Activated naive CD4-positive, alpha-beta T cell treated with anti-CD3 and anti-CD28 coated beads, Interleukin-2, amount 50 U/mL, for 24 hours (primary cell): ENCODE results near the gene SLC13A3.

Experiments
- H3K27ac Mint-ChIP-seq: one replicate; pipeline ENCODE4 v1.8.0; 2021; ENCODE audit warnings: mild to moderate bottlenecking, mixed read lengths
- H3K27me3 Mint-ChIP-seq: one replicate; pipeline ENCODE4 v1.8.0; 2021; ENCODE audit warnings: mixed read lengths
- H3K36me3 Mint-ChIP-seq: one replicate; pipeline ENCODE4 v1.8.0; 2021; ENCODE audit warnings: mixed read lengths
- H3K4me1 Mint-ChIP-seq: one replicate; pipeline ENCODE4 v1.8.0; 2021; ENCODE audit warnings: mixed read lengths
- H3K4me3 Mint-ChIP-seq: one replicate; pipeline ENCODE4 v1.8.0; 2021; ENCODE audit warnings: mild to moderate bottlenecking, mixed read lengths
- H3K9me3 Mint-ChIP-seq: one replicate; pipeline ENCODE4 v1.8.0; 2021; ENCODE audit warnings: mixed read lengths

Gene SLC13A3

DNA sequence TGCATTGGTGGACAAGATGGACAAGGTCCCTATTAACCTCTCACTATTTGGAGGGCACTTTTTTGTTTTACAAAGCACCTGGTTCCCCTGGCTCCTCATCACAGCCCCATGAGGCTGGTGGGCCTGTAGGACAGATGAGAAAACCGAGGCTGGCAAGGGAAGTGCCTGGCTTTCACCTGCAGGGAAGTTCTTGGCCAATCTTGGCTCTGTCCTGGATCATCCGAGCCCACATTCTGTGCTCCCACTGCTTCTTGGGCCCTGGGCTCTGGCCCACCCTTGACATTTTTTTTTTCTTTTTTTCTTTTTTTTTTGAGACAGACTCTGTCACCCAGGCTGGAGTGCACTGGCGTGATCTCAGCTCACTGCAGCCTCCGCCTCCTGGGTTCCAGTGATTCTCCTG, 14.7 kb downstream of the SLC13A3 start:
- Mint-ChIP-seq H3K27ac (no peak overlapping the region), H3K9me3 (no peaks in the 10 kb centered on the region), H3K36me3 (no peaks in the 10 kb centered on the region), H3K4me3 (no peak overlapping the region), H3K27me3 (peaks cover 10% of the 10 kb centered on the region), H3K4me1 (no peaks in the 10 kb centered on the region)

DNA sequence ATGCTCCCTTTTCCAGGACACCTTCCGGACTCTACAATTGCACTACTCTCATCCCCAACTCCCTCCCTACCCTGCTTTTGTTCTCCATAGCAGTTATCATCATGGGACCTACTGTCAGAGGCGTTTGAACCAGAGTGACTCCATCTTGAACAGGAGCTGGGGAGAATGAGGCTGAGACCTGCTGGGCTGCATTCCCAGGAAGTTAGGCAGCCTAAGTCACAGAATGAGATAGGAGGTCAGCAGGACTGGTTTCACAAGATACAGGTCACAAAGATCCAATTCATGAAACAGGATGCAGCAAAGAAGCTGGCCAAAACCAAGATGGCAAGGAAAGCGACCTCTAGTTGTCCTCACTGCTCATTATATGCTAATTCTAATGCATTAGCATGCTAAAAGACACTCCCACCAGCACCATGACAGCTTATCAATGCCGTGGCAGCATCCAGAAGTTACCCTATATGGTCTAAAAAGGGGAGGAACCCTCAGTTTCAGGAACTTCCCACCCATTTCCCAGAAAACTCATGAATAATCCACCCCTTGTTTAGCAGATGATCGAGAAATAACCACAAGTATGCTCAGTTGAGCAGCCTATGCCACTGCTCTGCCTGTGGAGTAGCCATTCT, 15.6 kb downstream of the SLC13A3 start:
- H3K9me3 Mint-ChIP-seq = no peaks in the 10 kb centered on the region
- H3K4me1 Mint-ChIP-seq = no peaks in the 10 kb centered on the region
- H3K27ac Mint-ChIP-seq = no peak overlapping the region
- no peaks in the 10 kb centered on the region for H3K36me3 Mint-ChIP-seq
- H3K27me3 Mint-ChIP-seq = peaks cover 10% of the 10 kb centered on the region
- no peak overlapping the region for H3K4me3 Mint-ChIP-seq

DNA sequence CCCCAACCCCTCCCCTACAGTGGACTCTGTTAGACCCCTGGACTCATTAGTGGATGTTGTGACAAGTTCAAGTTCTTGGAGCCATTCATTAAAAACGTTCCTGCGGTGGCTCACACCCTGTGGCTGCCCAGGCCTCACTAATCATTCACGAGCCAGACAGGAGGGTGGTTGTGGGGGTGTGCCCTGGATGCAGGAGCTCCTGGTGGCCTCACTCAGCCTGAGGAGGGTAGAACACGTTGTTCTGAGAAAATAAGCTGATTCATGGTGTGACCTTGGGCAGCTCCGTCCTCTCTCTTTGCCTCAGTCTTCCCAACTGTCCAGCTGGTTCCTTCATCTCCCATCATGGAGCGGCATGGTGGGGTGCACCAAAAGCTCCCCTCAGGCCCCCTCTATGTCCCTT, 16.7 kb downstream of the SLC13A3 start:
- Mint-ChIP-seq H3K27me3 (peaks cover 13% of the 10 kb centered on the region), H3K4me1 (no peaks in the 10 kb centered on the region), H3K27ac (no peak overlapping the region), H3K36me3 (peaks cover 1% of the 10 kb centered on the region), H3K9me3 (peaks cover 4% of the 10 kb centered on the region), H3K4me3 (no peak overlapping the region)

DNA sequence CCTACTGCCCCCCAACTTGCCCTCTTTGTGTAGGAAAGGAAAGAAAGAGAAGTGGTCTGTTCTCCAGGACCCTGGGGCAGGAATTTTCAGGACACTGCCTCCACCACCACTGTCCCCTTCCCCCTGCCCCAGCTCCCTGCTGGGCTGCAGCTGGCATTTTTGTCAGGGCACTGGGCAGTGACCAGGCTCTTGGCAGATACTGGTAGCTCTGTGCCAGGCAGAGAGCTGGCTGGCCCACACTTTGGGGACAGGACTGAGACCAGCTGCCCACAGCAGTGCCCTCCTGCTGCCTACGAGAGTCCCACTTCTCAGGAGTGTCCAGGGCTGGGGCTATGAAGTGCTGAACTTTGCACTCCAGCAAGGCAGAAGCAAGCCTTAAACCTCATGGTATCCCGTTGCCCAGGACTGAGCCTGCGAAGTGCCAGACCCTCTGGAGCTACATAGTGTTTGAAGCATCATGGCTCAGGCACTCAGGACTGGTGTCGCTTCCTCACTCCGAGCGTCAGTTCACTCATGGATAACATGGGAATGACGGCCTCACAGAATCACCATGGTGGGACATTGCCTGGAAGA, 19.3 kb downstream of the SLC13A3 start:
- H3K4me1 Mint-ChIP-seq = no peaks in the 10 kb centered on the region
- peaks cover 7% of the 10 kb centered on the region for H3K9me3 Mint-ChIP-seq
- H3K27ac Mint-ChIP-seq = no peak overlapping the region
- no peak overlapping the region for H3K4me3 Mint-ChIP-seq
- H3K27me3 Mint-ChIP-seq = peaks cover 13% of the 10 kb centered on the region
- peaks cover 1% of the 10 kb centered on the region for H3K36me3 Mint-ChIP-seq

DNA sequence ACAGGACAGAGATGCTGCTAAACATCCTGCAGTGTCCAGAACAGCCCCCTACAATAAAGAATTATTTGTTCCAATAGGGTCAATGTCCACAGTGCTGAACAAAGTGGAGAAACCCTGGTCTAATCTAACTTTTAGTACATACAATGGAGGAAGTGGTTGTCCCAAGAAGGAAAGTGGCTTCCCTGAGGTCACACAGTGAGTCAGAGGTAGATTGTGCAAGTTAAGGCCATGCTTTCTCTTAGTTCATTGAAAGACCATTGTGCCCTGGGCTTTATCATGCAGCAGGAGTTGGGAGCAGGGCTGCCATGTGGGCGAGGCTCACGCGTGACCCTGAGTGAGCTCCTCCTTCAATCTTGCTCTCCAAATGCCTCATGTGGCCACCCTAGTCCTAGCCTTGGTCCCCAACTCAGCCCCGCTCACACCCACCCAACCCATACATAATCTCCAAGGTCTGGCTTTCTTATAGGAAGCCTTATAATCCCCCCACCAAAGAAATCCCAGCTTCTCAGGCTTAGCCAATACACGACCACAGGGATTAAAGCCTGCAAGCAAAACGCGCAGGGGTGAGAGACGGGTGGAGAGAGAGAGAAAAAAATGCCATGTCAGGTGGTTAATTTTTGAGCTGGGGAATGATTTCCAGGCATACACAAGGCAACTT, 19.9 kb downstream of the SLC13A3 start:
- H3K4me3 Mint-ChIP-seq = no peak overlapping the region
- H3K36me3 Mint-ChIP-seq = peaks cover 1% of the 10 kb centered on the region
- H3K27me3 Mint-ChIP-seq = peaks cover 16% of the 10 kb centered on the region

DNA sequence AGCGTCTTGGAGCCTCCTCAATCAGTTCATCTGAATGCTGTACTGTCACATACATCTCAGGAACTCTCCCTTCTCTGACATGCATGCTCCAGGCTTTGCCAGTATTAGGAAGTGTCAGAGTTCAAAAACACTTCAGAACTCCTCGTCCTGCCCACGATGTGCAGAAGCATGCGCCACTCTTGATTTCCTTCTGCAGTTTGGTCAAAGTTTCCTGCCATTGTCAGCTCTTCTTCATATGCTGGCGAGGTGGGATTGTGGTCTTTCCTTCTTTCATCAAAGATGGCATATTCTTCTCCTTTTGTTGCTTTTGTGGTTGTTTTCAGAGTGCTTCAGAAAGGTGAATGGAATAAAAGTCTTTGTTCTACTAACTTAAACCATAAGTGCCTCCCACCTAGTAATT, 21.0 kb downstream of the SLC13A3 start:
- peaks cover 1% of the 10 kb centered on the region for H3K36me3 Mint-ChIP-seq
- no peak overlapping the region for H3K4me3 Mint-ChIP-seq
- peaks cover 12% of the 10 kb centered on the region for H3K27me3 Mint-ChIP-seq
- H3K4me1 Mint-ChIP-seq = no peaks in the 10 kb centered on the region
- peaks cover 7% of the 10 kb centered on the region for H3K9me3 Mint-ChIP-seq
- no peak overlapping the region for H3K27ac Mint-ChIP-seq

More for the DNA sequence above, 19.9 kb downstream of the SLC13A3 start:
- no peak overlapping the region for H3K27ac Mint-ChIP-seq
- H3K9me3 Mint-ChIP-seq = peaks cover 7% of the 10 kb centered on the region
- no peaks in the 10 kb centered on the region for H3K4me1 Mint-ChIP-seq

DNA sequence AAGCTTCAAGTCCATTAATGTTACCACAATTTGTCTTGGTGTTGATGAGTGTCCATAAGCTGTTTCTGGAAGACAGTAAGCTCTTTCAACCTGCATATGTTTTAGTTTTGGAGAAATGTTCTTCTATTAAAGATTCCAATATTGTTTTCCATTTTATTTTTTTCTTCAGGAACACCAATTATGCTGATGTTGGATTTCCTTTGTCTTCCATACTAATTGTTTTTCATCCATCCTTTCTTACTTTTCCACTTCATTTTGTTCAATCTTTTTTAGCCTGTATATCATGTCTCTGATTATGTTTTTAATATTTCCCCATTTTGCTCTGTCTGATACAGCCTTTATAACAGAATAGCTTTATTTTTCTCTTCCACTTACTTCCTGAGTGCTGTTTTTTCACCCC, 21.9 kb downstream of the SLC13A3 start:
- Mint-ChIP-seq H3K36me3 (peaks cover 1% of the 10 kb centered on the region), H3K4me1 (no peaks in the 10 kb centered on the region), H3K4me3 (no peak overlapping the region), H3K9me3 (peaks cover 8% of the 10 kb centered on the region), H3K27ac (no peak overlapping the region), H3K27me3 (peaks cover 12% of the 10 kb centered on the region)

DNA sequence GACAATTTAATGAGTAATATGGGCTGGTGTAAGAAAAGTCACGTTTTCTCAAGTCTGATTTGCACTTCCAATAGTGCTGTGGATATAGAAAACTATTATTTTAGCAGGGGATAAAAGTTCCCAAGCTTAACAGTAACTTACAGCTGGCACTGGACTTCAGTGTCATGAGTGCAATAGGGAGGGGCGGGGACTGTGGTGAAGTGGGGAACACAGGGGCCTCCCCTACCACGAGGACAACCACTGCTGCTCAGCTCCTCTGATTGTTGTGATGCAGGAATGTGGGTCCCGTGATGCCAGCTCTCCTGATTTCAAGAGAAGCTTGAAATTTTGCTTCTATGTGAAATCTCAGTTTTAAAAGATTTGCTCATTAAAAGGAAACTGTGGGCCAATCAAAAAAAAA, 24.0 kb downstream of the SLC13A3 start:
- Mint-ChIP-seq H3K9me3 (peaks cover 14% of the 10 kb centered on the region), H3K27me3 (peaks cover 11% of the 10 kb centered on the region), H3K27ac (no peak overlapping the region), H3K4me3 (no peak overlapping the region), H3K36me3 (peaks cover 1% of the 10 kb centered on the region), H3K4me1 (no peaks in the 10 kb centered on the region)

DNA sequence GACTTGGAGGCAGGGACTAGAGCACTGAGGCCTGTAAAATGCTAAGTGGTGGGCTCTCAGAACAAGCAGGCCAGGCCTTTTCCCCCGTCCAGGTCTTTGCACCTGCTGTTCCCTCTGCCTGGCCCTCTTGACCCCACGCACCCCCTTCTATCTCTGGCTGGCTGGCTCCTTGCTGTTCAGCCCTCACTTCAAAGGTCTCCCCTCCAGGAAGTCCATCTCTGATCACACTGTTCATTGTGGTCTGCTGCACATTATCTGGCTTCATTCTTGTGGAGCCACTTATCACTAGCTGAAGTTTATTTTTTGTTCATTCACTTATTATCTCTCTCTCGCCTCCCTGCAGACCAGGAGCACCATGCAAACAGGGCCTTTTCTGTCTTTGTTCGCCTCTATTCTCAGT, 24.5 kb downstream of the SLC13A3 start:
- Mint-ChIP-seq H3K27ac (no peak overlapping the region), H3K4me3 (no peak overlapping the region), H3K4me1 (no peaks in the 10 kb centered on the region), H3K27me3 (peaks cover 11% of the 10 kb centered on the region), H3K36me3 (peaks cover 1% of the 10 kb centered on the region), H3K9me3 (peaks cover 14% of the 10 kb centered on the region)

DNA sequence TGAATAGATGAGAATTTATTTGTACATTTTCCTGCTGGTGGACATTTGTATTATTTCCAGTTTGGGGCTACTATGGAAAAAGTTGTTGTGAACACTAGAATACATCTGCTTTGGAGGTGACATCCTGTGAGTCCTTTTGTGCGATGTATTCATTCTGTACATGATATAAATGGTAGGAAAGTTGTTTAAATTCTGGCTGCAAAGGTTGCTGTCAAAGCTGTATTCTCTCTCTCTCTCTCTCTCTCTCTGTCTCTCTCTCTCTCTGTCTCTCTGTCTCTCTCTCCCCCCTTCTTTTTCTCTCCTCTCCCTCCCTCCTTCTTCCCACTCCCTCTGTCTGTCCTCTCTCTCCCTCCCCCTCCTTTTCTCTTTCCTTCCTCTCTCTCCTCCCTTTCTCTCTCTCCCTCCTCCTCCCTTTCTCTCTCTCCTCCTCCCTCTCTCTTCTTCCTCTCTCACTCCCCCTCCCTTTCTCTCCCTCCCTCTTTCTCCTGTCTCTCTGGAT, 25.3 kb downstream of the SLC13A3 start:
- Mint-ChIP-seq H3K27ac (no peak overlapping the region), H3K4me3 (no peak overlapping the region), H3K36me3 (peaks cover 1% of the 10 kb centered on the region), H3K27me3 (peaks cover 11% of the 10 kb centered on the region), H3K4me1 (no peaks in the 10 kb centered on the region), H3K9me3 (peaks cover 14% of the 10 kb centered on the region)

DNA sequence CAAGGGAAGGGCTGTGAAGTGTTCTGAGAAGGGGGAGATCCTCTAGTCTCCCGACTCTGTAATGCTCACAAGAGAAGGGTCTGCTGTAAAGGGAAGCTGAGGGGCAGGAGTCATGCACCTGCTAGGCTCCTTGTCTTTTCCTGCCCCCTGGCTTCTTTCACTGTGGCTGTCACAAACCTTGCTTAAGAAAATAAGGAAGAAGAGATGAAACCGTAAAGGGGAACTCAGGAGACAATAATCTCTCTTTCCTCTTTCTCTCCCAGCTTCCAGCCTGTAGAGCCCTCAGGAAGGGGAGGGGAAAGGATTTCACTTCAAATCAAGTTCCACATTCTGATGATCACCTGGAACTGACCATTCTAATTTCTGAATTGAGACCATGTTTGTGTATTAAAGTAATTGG, 26.3 kb downstream of the SLC13A3 start:
- Mint-ChIP-seq H3K9me3 (peaks cover 14% of the 10 kb centered on the region), H3K27ac (no peak overlapping the region), H3K4me1 (no peaks in the 10 kb centered on the region), H3K4me3 (no peak overlapping the region), H3K36me3 (peaks cover 1% of the 10 kb centered on the region), H3K27me3 (peaks cover 11% of the 10 kb centered on the region)

DNA sequence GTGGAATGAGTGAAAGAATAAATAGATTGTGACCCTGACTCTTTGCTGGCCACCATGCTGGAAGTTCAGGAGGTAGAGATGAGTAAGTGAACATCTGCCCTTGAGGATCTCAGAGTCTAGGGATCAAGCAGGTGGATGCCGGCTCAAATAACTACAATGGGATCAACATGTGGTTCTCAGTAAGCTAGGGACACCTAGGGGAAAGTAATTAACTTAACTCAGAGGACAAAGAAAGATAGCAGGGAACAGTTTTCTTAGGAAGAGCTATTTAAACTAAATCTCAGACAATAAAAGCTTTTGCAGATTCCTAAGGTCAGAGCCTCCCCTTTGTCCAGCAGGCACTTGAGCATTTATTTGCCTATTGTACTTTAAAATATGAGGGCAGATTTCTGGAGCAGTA, 29.1 kb downstream of the SLC13A3 start:
- no peaks in the 10 kb centered on the region for H3K4me1 Mint-ChIP-seq
- peaks cover 10% of the 10 kb centered on the region for H3K27me3 Mint-ChIP-seq
- no peak overlapping the region for H3K4me3 Mint-ChIP-seq
- peaks cover 6% of the 10 kb centered on the region for H3K9me3 Mint-ChIP-seq
- no peaks in the 10 kb centered on the region for H3K36me3 Mint-ChIP-seq
- no peak overlapping the region for H3K27ac Mint-ChIP-seq

DNA sequence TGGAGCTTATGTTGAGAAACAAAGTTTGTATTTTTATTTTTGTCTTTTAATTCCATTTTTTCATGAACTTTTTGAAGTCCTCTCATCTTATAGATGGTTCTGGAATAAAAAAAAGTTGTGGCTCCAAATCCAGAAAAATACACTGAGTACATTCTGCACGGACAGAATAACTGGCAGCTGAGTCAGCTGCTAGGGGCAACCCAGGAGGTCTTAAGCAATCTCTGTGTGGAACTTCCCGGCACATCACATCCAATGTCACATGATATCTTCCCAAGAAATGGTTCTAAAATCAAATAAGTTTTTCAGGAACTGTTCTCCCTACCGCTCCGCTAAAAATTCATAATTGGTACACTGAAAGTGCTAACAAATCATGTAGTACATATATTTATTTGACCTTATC, 29.8 kb downstream of the SLC13A3 start:
- no peak overlapping the region for H3K4me3 Mint-ChIP-seq
- peaks cover 7% of the 10 kb centered on the region for H3K27me3 Mint-ChIP-seq
- H3K36me3 Mint-ChIP-seq = no peaks in the 10 kb centered on the region
- H3K27ac Mint-ChIP-seq = no peak overlapping the region
- H3K4me1 Mint-ChIP-seq = no peaks in the 10 kb centered on the region
- H3K9me3 Mint-ChIP-seq = peaks cover 6% of the 10 kb centered on the region

DNA sequence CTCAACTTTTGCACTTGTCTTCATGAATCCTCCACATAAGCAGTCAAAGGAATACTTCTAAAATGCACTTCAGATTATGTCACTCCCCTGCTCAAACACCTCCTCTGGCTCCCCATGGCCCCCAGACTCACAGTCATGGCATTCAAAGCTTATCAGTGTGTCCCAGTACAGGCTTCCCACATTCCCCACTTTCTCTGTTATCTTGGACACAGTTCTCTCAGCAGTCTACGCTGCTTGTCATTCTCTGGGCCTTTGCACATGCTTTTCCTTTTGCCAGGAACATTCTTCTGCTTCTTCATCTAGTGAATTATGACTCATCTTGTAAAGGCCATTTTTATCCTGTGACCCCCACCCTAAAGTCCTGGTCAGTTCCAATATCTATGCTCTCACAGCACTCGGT, 31.8 kb downstream of the SLC13A3 start:
- H3K4me3 Mint-ChIP-seq = no peak overlapping the region
- H3K4me1 Mint-ChIP-seq = no peaks in the 10 kb centered on the region
- H3K27ac Mint-ChIP-seq = no peak overlapping the region
- peaks cover 7% of the 10 kb centered on the region for H3K27me3 Mint-ChIP-seq
- peaks cover 6% of the 10 kb centered on the region for H3K9me3 Mint-ChIP-seq
- no peaks in the 10 kb centered on the region for H3K36me3 Mint-ChIP-seq

DNA sequence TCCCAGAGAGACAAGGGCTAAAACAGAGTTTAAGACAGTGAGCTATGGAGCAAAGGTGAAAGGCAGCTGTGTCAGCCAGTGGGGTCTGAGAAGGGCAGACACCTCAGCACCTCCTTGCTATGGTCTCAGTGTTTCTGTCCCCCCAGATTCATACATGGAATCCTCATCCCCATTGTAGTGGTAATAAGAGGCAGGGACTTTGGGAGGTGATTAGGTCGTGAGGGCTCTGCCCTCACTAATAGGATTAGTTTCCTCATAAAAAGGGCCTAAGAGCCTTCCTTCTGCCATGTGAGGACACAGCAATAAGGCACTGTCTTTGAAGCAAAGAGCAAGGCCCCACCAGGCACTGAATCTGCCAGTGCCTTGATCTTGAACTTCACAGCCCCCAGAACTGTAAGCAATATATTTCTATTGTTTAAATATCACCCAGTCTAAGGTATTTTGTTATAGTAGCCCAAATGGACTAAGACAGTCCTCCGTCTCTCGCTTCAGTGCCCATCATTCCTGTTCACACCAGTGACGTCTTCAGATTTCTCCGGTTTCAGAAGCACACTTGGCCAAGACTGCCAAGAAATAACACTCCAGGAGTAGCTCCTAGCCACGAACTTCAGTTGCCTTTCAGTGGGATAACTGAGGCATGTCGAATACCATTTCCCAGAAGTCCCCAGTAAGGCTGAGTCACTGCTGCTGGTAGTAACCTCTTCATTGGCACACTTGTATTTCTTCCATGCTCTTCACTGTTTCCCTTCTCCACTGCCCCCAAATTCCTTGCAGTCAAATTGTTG, 32.8 kb downstream of the SLC13A3 start:
- H3K4me1 Mint-ChIP-seq = no peaks in the 10 kb centered on the region
- no peak overlapping the region for H3K4me3 Mint-ChIP-seq
- H3K27me3 Mint-ChIP-seq = peaks cover 2% of the 10 kb centered on the region
- no peak overlapping the region for H3K27ac Mint-ChIP-seq
- no peaks in the 10 kb centered on the region for H3K36me3 Mint-ChIP-seq
- no peaks in the 10 kb centered on the region for H3K9me3 Mint-ChIP-seq

DNA sequence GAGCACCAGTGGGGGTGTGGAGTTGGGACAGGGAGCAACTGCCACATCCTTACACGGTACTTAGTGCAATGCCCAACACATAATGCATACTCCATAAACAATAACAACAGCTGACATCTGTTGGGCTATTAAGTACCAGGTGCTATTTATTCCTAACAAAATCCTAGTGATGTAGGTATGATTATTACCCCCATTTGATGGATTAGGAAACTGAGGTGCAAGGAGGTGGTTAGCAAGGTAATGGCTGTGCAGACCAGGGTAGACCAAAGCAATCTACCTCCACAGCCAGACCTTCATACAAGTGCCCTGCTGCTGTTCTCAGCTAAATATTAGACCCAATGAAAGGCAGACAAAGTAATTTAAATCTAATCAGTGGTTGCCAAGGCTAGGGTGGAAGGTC, 36.8 kb downstream of the SLC13A3 start:
- no peaks in the 10 kb centered on the region for H3K4me1 Mint-ChIP-seq
- H3K27me3 Mint-ChIP-seq = peaks cover 7% of the 10 kb centered on the region
- no peaks in the 10 kb centered on the region for H3K9me3 Mint-ChIP-seq
- H3K36me3 Mint-ChIP-seq = no peaks in the 10 kb centered on the region
- no peak overlapping the region for H3K4me3 Mint-ChIP-seq
- no peak overlapping the region for H3K27ac Mint-ChIP-seq
